GM06990 (cell line): ENCODE data around the gene ABR.

Experiments used
- DNase-seq: peaks from one replicate; pipeline ENCODE4 v3.0.0-alpha.2; 2011; ENCODE audit not compliant: insufficient read length; ENCODE audit errors: extremely low read depth
- H3K27me3 ChIP-seq: replicated peaks from 2 replicates; pipeline ENCODE4 v1.6.0; 2011; ENCODE audit warnings: low read length; ENCODE audit not compliant: control insufficient read depth, insufficient read depth
- H3K36me3 ChIP-seq: 2 replicates; pipeline ENCODE4 v1.5.1; 2011; ENCODE audit warnings: low read length; ENCODE audit not compliant: control insufficient read depth, insufficient read depth
- H3K4me3 ChIP-seq: replicated peaks from 2 replicates; pipeline ENCODE4 v1.5.1; 2011; ENCODE audit warnings: low read depth, mild to moderate bottlenecking, control low read depth, low read length
- TF ChIP-seq, protein P1 (sequence below): IDR thresholded peaks from 2 replicates; pipeline ENCODE4 v1.5.1; 2011; ENCODE audit warnings: low read length, control low read depth, mild to moderate bottlenecking, inconsistent platforms; ENCODE audit not compliant: insufficient read depth, poor library complexity, severe bottlenecking

ABR gene

DNA sequence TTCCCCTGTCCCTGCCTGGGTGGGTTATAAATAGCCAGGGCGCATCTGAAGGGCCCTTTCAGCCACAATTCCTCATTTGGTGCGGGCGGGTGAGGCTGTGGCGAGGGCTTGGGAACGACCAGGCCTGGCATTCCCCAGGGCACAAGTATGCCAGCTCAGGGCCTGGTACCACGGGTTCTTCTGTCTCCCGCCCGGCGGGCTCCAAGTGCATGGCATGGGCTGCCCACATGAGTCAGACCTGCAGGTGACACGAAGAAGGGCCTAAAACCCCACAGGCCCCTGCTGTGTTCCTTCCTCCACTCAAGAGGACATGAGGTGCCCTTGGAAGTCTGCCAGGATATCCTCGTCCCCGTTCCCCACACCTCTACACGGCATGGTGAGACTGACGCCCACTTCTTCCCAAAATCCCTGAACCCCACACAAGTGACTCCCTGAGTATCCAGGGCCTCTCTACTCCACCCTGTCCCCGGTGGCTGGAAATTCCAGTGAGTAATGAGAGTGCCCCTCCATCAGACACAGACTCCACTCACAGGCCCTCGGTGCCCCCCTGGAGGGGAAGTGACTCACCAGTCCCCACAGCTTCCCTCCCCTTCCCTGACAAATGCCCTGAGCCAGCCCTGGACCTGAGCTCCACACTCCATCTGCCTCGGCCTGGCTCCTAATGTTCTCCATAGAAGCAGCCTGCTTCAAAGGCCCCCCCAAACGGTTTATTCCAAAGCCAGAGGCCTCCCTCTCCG lies 68.8 kb downstream of the ABR start:
- H3K27me3 ChIP-seq = no peaks in the 10 kb centered on the region
- H3K4me3 ChIP-seq = no peak overlapping the region
- no peak for DNase-seq
- TF ChIP-seq, protein P1, sequence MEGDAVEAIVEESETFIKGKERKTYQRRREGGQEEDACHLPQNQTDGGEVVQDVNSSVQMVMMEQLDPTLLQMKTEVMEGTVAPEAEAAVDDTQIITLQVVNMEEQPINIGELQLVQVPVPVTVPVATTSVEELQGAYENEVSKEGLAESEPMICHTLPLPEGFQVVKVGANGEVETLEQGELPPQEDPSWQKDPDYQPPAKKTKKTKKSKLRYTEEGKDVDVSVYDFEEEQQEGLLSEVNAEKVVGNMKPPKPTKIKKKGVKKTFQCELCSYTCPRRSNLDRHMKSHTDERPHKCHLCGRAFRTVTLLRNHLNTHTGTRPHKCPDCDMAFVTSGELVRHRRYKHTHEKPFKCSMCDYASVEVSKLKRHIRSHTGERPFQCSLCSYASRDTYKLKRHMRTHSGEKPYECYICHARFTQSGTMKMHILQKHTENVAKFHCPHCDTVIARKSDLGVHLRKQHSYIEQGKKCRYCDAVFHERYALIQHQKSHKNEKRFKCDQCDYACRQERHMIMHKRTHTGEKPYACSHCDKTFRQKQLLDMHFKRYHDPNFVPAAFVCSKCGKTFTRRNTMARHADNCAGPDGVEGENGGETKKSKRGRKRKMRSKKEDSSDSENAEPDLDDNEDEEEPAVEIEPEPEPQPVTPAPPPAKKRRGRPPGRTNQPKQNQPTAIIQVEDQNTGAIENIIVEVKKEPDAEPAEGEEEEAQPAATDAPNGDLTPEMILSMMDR = no peak
- H3K36me3 ChIP-seq = no peaks in the 10 kb centered on the region; the same call in 1 of the 2 replicates

DNA sequence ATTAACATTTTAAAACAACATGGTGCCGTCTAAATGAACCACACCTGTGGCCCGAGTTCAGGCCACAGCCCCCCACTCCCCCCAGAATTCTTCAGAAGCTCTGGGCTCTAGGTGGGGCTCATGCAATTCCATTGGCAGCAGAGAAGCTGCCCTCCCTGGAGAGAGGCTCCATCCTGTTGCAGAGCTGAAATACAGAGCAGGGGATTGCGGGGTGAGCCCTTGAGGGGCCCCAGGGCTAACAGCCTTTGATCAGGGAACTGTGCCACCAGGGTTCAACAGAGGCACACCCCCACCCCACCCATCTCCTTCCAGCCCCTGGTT lies 69.3 kb downstream of the ABR start:
- Histone ChIP-seq H3K36me3 (no peaks in the 10 kb centered on the region; the same call in 1 of the 2 replicates), H3K4me3 (no peak overlapping the region), H3K27me3 (no peaks in the 10 kb centered on the region)
- DNase-seq = no peak
- TF ChIP-seq, protein P1 = no peak

DNA sequence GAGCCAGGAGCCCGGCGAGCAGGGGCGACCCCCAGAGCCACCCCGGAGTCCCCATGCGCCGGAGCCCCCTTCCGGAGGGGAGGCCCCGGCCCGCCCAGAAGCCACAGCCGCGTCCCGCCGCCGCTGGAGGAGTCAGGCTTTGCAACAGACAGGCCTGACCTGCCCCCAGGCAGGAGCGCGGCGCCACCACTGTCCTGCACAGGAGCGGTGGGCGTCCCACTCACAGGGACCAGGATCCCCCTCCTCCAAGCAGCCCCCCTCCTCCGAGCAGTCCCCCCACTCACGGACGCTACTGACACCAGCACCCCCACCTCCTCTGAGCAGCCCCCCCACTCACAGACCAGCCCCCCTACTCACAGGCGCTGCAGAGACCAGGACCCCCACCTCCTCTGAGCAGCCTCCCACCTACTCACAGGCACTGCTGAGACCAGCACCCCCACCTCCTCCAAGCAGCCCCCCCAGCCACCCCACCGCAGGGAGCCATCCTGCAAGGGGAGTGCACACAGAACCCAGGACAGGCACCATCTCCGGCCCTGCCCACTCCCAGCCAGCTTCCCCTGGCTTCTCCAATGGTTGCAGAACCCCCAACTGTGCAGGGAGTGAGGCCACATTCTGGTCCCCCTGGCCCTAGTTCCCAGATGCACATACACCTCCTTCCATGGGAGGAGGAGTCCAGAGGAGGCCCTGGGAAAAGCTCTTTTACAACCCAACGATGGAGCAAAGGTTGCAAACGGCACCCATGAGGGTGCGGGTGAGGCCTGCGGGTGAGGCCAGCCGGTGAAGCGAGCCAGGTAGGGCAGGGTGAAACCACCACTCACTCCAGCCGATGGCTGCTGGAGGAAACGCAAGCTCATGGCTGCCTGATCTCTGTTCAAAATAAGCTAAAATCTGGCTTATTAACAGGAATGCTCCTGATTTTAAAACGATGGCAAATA lies 69.9 kb downstream of the ABR start:
- Histone ChIP-seq H3K36me3 (no peaks in the 10 kb centered on the region; the same call in 1 of the 2 replicates), H3K4me3 (peak overlapping the region; percentile 68), H3K27me3 (no peaks in the 10 kb centered on the region)
- DNase-seq = peak; percentile 57
- TF ChIP-seq, protein P1 = no peak

DNA sequence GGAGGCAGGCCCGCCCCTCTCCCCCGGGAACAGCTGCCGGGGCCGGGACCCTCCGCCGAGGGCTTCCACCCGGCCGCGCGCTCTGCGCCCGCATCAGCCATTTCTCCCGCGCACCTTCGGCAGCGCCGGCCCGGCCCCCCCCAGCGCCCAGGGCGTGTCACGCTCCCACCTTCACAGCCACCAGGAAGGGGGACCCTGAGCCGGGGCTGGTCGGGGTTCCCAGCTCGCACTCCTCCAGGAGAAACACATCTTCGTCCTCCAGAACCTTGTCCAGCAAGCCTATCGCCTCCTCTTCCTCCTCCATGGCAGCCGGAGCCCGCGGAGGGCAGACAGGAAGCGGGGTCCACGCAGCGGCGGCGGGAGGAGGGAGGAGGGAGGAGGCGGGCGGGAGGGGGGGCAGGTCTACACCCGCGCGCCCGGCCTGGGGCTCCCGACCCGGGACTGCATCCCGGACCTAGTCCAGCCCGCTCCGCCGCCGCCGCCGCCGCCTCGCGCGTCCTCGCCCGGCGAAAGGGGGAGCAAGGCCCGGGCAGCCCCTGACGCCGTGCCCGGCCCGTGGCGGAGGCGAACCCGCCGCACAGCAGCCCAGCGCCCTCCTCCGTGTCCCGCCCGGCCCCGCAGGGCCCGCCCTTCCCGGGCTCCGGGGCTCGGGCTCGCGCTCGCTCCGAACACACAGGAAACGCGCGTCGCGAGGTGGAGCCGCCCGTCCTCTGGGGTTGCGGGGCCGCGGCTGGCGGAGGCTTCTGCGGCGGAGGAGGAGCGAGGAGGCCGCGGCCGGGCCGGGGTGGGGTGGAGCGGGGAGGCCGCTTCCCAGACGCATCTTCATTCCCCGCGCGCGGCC lies 70.8 kb downstream of the ABR start:
- H3K27me3 ChIP-seq = no peaks in the 10 kb centered on the region
- TF ChIP-seq, protein P1 = no peak
- peak; percentile 69 for DNase-seq
- peaks cover under 1% of the 10 kb centered on the region for H3K36me3 ChIP-seq
- peak overlapping the region; percentile 68 for H3K4me3 ChIP-seq

DNA sequence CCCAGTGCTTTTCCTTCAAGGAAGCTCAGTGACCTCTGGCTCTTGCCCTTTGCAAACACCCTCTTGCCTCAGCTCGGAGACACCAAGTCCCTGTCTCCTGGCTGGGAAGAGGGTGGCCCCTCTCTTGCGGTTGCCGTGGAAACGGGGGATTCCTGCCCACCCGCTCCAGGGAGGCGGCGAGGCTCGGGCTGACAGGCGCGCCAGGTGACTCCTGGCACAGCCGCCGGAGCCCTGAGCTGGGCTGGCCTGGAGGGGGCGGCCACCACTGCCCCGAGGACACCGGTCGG lies 71.4 kb downstream of the ABR start:
- Histone ChIP-seq H3K4me3 (peak overlapping the region; percentile 68), H3K27me3 (no peaks in the 10 kb centered on the region), H3K36me3 (peaks cover 3% of the 10 kb centered on the region)
- TF ChIP-seq, protein P1 = no peak
- DNase-seq = no peak
